ENCODE data around the gene SPDYE4.

SPDYE4 gene

DNA sequence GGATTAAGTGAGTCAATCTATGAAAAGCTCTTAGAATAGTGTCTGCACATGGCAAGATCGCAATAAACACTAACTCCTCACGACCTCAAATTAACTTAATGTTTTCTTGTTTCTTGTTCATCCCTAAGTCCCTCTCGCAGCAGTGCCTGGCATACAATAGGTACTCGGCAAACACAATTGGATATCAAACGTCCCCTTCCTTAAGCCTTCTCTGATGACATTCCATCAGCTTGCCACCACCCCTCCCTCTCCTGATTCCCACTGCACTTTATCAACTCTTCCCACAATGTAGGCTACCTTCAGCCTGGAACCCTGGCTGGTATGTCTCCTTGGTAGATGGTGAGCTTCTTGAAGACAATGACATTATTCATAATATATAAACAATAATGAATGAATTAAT lies 47.1 kb downstream of the SPDYE4 start:
- no peak overlapping the region for H3K4me3 ChIP-seq (replicated peaks; ENCODE audit: insufficient read depth, low read length)
- DNase-seq (ENCODE audit: low read depth in 1 of 2, low spot score in 1 of 2) = no peak
- no peaks in the 10 kb centered on the region for H3K27me3 ChIP-seq (ENCODE audit: insufficient read depth, poor library complexity, severe bottlenecking)
- H3K27ac ChIP-seq (replicated peaks) = no peak overlapping the region
- TF ChIP-seq POLR2AphosphoS5 (IDR thresholded peaks at IDR 0.05; ENCODE audit: low read depth) (no peak), CTCF (IDR thresholded peaks at IDR 0.05; ENCODE audit: insufficient read depth, low read length) (no peak), SPI1 (IDR thresholded peaks at IDR 0.05; ENCODE audit: borderline replicate concordance, low read depth) (no peak), GABPA (IDR thresholded peaks at IDR 0.05; ENCODE audit: low read depth) (no peak)
- TF ChIP-seq, protein P1, sequence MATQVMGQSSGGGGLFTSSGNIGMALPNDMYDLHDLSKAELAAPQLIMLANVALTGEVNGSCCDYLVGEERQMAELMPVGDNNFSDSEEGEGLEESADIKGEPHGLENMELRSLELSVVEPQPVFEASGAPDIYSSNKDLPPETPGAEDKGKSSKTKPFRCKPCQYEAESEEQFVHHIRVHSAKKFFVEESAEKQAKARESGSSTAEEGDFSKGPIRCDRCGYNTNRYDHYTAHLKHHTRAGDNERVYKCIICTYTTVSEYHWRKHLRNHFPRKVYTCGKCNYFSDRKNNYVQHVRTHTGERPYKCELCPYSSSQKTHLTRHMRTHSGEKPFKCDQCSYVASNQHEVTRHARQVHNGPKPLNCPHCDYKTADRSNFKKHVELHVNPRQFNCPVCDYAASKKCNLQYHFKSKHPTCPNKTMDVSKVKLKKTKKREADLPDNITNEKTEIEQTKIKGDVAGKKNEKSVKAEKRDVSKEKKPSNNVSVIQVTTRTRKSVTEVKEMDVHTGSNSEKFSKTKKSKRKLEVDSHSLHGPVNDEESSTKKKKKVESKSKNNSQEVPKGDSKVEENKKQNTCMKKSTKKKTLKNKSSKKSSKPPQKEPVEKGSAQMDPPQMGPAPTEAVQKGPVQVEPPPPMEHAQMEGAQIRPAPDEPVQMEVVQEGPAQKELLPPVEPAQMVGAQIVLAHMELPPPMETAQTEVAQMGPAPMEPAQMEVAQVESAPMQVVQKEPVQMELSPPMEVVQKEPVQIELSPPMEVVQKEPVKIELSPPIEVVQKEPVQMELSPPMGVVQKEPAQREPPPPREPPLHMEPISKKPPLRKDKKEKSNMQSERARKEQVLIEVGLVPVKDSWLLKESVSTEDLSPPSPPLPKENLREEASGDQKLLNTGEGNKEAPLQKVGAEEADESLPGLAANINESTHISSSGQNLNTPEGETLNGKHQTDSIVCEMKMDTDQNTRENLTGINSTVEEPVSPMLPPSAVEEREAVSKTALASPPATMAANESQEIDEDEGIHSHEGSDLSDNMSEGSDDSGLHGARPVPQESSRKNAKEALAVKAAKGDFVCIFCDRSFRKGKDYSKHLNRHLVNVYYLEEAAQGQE (IDR thresholded peaks at IDR 0.05; ENCODE audit: insufficient replicate concordance, low read depth) = no peak

DNA sequence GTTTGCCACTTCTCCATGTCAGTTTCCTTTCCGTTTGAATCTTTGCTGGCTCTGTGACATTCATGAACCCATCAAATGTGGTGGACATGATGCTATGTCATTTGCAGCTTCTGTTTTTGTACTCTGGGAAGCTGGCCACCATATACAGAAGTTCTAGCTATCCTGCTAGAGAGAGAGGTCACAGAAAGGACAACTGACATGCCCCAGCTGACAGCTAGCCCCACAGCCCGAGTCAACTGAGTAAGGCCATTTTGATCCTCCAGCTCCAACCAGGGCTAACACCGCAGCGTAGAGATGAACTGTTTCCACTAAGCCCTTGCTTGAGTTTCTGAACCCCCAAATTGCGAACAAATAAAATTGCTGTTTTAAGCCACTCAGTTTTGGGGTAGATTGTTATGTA lies 47.5 kb downstream of the SPDYE4 start:
- Histone ChIP-seq H3K27ac (replicated peaks) (no peak overlapping the region), H3K4me3 (replicated peaks; ENCODE audit: insufficient read depth, low read length) (no peak overlapping the region), H3K27me3 (ENCODE audit: insufficient read depth, poor library complexity, severe bottlenecking) (no peaks in the 10 kb centered on the region)
- TF ChIP-seq GABPA (IDR thresholded peaks at IDR 0.05; ENCODE audit: low read depth) (no peak), CTCF (IDR thresholded peaks at IDR 0.05; ENCODE audit: insufficient read depth, low read length) (no peak), POLR2AphosphoS5 (IDR thresholded peaks at IDR 0.05; ENCODE audit: low read depth) (no peak), SPI1 (IDR thresholded peaks at IDR 0.05; ENCODE audit: borderline replicate concordance, low read depth) (no peak)
- TF ChIP-seq, protein P1 (IDR thresholded peaks at IDR 0.05; ENCODE audit: insufficient replicate concordance, low read depth) = no peak
- DNase-seq (ENCODE audit: low read depth in 1 of 2, low spot score in 1 of 2) = no peak

DNA sequence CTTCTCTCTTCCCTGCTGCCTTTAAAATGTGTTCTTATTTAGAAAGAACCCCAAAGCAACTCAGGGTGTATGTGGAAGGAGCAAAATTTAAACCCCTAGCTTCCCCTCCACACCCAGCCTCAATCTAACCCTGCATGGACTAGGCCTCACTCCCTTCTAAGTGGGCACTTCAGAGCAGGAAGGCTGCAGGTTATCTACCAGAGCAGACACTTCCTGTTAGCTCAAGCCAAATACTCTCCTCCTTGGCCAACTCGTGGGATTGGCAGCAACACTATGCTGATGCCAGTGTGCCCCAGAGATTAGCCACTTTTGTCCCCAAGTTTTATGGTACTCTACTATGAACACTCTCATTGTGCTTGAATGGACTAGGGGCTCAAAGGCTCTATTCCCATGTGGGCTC lies 49.3 kb downstream of the SPDYE4 start:
- Histone ChIP-seq H3K27me3 (ENCODE audit: insufficient read depth, poor library complexity, severe bottlenecking) (no peaks in the 10 kb centered on the region), H3K4me3 (replicated peaks; ENCODE audit: insufficient read depth, low read length) (no peak overlapping the region), H3K27ac (replicated peaks) (no peak overlapping the region)
- no peak for DNase-seq (ENCODE audit: low read depth in 1 of 2, low spot score in 1 of 2)
- TF ChIP-seq, protein P1 (IDR thresholded peaks at IDR 0.05; ENCODE audit: insufficient replicate concordance, low read depth) = no peak
- no peak for TF ChIP-seq POLR2AphosphoS5 (IDR thresholded peaks at IDR 0.05; ENCODE audit: low read depth)
- TF ChIP-seq GABPA (IDR thresholded peaks at IDR 0.05; ENCODE audit: low read depth) = no peak
- TF ChIP-seq CTCF (IDR thresholded peaks at IDR 0.05; ENCODE audit: insufficient read depth, low read length) = no peak
- no peak for TF ChIP-seq SPI1 (IDR thresholded peaks at IDR 0.05; ENCODE audit: borderline replicate concordance, low read depth)

Measured in HL-60 (cell line).